Nephron (organoid): ENCODE results near the gene NSUN2.

Experiments used
- H3K27ac Mint-ChIP-seq, 3 experiments: 2 replicates each; pipeline ENCODE4 v1.8.0; 2020; ENCODE audit warnings: mixed read lengths in 3 of 3, mild to moderate bottlenecking in 2 of 3, moderate library complexity in 1 of 3
- H3K27me3 Mint-ChIP-seq: 2 replicates; pipeline ENCODE4 v1.8.0; 2021; ENCODE audit warnings: low read depth, mild to moderate bottlenecking, moderate library complexity, mixed read lengths
- H3K36me3 Mint-ChIP-seq: 2 replicates; pipeline ENCODE4 v1.8.0; 2020; ENCODE audit warnings: low read depth, mixed read lengths
- H3K4me1 Mint-ChIP-seq: 2 replicates; pipeline ENCODE4 v1.8.0; 2020; ENCODE audit warnings: mixed read lengths
- H3K4me3 Mint-ChIP-seq, 3 experiments: 2 replicates each; pipeline ENCODE4 v1.8.0; 2020; ENCODE audit warnings: mild to moderate bottlenecking in 3 of 3, mixed read lengths in 3 of 3, moderate library complexity in 2 of 3
- H3K9me3 Mint-ChIP-seq: 2 replicates; pipeline ENCODE4 v1.8.0; 2020; ENCODE audit warnings: mixed read lengths
- TF ChIP-seq, protein P1 (sequence below), 3 experiments: fragments of 200-600 bp; sonication (generic); IDR thresholded peaks; one replicate each; pipeline ENCODE4 v1.5.0; 2021; ENCODE audit warnings: antibody characterized with exemption in 3 of 3; ENCODE audit not compliant: unreplicated experiment in 3 of 3

The NSUN2 gene

DNA sequence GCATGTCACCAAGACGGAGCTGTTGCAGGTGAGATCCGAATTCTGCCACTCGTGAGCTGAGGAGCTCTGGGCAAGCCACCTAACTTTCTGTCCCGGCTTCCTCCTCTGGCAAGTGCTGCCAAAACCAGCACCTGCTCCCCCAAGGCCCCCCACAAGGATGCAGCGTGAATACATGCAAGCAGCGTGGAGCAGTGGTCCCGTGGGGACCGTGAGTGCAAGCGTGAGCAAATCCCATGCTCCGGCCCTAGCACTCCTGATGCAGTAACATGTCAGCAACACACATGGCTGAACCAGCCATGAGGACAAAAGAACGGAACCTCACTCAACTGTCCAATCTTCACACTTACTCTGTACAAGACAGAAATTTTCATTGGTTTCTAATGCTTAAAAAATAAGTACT is 31.0 kb downstream of the NSUN2 start:
- TF ChIP-seq, protein P1, sequence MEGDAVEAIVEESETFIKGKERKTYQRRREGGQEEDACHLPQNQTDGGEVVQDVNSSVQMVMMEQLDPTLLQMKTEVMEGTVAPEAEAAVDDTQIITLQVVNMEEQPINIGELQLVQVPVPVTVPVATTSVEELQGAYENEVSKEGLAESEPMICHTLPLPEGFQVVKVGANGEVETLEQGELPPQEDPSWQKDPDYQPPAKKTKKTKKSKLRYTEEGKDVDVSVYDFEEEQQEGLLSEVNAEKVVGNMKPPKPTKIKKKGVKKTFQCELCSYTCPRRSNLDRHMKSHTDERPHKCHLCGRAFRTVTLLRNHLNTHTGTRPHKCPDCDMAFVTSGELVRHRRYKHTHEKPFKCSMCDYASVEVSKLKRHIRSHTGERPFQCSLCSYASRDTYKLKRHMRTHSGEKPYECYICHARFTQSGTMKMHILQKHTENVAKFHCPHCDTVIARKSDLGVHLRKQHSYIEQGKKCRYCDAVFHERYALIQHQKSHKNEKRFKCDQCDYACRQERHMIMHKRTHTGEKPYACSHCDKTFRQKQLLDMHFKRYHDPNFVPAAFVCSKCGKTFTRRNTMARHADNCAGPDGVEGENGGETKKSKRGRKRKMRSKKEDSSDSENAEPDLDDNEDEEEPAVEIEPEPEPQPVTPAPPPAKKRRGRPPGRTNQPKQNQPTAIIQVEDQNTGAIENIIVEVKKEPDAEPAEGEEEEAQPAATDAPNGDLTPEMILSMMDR (IDR thresholded peaks at IDR 0.05; ENCODE audit: unreplicated experiment in 3 of 3) = no peak
- Mint-ChIP-seq H3K9me3 (no peaks in the 10 kb centered on the region), H3K36me3 (peaks cover 88% of the 10 kb centered on the region), H3K4me1 (no peaks in the 10 kb centered on the region), H3K27ac (no peak overlapping the region), H3K4me3 (no peak overlapping the region), H3K27me3 (no peaks in the 10 kb centered on the region)

DNA sequence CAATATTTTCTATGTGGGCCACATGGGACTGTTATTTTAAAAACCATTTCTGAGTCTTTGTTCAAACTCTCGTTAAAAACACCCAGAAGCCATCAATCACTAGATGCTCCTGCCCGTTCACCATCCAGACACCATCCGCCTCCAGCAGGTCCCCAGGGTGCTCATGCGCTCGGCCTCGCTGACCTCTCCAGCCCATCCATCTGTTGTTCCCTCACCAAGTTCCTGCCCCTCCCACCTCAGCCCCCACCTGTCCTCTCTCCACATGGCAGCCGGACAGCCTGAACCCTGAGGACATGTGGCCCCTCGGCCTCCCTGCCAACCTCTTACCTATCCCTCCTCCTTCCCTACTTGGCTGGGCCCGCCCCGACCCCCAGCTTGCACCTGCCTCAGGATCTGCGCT is 31.6 kb downstream of the NSUN2 start:
- peaks cover 91% of the 10 kb centered on the region for H3K36me3 Mint-ChIP-seq
- TF ChIP-seq, protein P1 (IDR thresholded peaks at IDR 0.05; ENCODE audit: unreplicated experiment in 3 of 3) = no peak
- no peak overlapping the region for H3K27ac Mint-ChIP-seq
- H3K9me3 Mint-ChIP-seq = no peaks in the 10 kb centered on the region
- no peaks in the 10 kb centered on the region for H3K4me1 Mint-ChIP-seq
- no peak overlapping the region for H3K4me3 Mint-ChIP-seq
- no peaks in the 10 kb centered on the region for H3K27me3 Mint-ChIP-seq

DNA sequence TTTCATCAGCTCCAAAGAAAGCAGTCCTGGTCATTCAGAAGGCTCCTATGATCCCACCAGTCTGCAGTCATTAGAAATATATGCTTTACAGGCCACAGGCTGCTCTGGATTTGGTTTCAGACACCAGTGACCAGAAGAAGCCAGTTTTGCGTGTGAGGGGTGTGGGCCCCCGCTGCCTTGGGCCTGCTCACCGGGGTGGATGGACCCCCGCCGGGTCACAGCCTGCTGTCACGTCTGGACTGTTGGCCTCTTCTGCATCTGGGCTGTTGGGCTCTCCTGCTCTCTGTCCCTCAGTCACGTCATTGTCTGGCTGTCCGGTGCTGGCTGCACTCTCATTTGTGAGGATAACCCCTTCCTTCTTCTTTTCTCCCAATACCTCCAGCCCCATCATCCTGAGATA is 33.1 kb downstream of the NSUN2 start:
- H3K9me3 Mint-ChIP-seq = no peaks in the 10 kb centered on the region
- peaks cover 88% of the 10 kb centered on the region for H3K36me3 Mint-ChIP-seq
- no peak overlapping the region for H3K27ac Mint-ChIP-seq
- TF ChIP-seq, protein P1 (IDR thresholded peaks at IDR 0.05; ENCODE audit: unreplicated experiment in 3 of 3) = no peak
- no peaks in the 10 kb centered on the region for H3K27me3 Mint-ChIP-seq
- no peaks in the 10 kb centered on the region for H3K4me1 Mint-ChIP-seq
- H3K4me3 Mint-ChIP-seq = no peak overlapping the region

DNA sequence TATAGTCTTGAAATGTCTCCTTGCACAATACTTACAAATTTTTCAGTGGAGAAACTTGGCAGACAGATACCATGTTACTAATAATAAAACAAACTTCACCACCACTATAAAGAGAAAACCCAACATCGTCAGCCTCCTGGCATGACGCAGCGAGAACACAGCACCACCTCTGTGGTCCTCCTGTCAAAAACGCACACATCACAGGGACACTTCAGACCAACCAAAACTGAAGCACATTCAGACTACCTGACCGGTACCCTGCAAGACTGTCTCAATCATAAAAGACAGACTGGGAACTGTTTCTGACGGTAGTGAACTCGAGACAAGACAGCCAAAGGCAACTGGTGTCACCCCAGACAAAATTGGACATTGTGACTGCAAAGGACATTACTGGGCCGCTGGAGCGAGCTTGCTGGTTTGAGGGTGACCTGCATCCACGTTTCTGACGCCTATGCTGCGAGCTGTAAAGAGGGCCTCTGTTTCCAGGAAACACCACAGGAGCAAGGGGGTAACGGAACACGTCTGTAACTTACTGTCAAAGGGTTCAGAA is 34.4 kb downstream of the NSUN2 start:
- H3K4me1 Mint-ChIP-seq = no peaks in the 10 kb centered on the region
- TF ChIP-seq, protein P1 (IDR thresholded peaks at IDR 0.05; ENCODE audit: unreplicated experiment in 3 of 3) = no peak
- no peak overlapping the region for H3K27ac Mint-ChIP-seq

DNA sequence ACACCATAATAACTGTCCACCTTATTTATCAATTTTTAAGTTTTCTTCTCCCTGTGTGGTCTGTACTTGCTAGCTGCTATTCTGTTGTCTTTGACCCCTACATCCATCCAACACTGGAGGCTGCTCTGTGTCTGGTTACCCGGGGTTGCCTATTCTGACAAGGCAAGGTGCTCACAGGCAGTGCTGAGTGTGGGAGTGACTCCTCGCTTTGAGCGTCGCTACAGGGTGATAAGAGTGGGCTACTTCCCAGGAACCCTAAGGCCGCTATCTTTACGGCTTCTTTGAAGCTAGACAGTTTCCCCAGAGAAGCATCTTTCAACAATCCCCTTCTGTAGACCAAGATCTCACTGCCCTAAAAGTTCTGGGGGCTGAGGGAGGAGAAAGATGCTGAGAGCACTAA is 35.3 kb downstream of the NSUN2 start:
- Mint-ChIP-seq H3K4me3 (no peak overlapping the region), H3K27ac (no peak overlapping the region), H3K4me1 (no peaks in the 10 kb centered on the region), H3K9me3 (no peaks in the 10 kb centered on the region), H3K36me3 (peaks cover 72% of the 10 kb centered on the region), H3K27me3 (no peaks in the 10 kb centered on the region)
- TF ChIP-seq, protein P1 (IDR thresholded peaks at IDR 0.05; ENCODE audit: unreplicated experiment in 3 of 3) = no peak

More for the DNA sequence above, 34.4 kb downstream of the NSUN2 start:
- Mint-ChIP-seq H3K4me3 (no peak overlapping the region), H3K27me3 (no peaks in the 10 kb centered on the region), H3K9me3 (no peaks in the 10 kb centered on the region), H3K36me3 (peaks cover 79% of the 10 kb centered on the region)

DNA sequence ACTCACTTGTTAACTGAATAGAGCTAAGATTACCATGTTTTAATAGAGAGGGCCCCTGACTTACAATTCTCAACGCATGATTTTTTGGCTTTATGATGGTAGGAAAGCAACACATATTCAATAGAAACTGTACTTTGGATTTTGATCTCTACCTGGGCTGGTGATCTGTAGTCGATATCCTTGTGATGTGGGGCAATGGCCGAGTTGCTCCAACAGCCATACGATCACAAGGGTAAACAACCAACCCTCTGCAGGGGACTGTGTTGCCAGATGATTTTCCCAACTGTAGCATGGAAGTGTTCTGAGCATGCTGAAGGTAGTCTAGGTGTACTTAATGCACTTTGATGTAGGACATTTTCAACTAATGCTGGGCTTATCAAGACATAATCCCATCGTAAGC is 36.5 kb downstream of the NSUN2 start:
- no peak overlapping the region for H3K4me3 Mint-ChIP-seq
- no peaks in the 10 kb centered on the region for H3K9me3 Mint-ChIP-seq
- H3K27ac Mint-ChIP-seq = no peak overlapping the region
- H3K27me3 Mint-ChIP-seq = no peaks in the 10 kb centered on the region
- H3K36me3 Mint-ChIP-seq = peaks cover 60% of the 10 kb centered on the region
- TF ChIP-seq, protein P1 (IDR thresholded peaks at IDR 0.05; ENCODE audit: unreplicated experiment in 3 of 3) = no peak
- H3K4me1 Mint-ChIP-seq = no peaks in the 10 kb centered on the region
